Stimulated activated CD8-positive, alpha-beta memory T cell treated with anti-CD3 and anti-CD28 coated beads, Interleukin-4, amount 100 ng/mL, for 1 hour (primary cell): Measurements from ENCODE around the gene AGER.
"Not testable (repeated sequence)": the region's sequence is repeated elsewhere in the genome, so short reads cannot be mapped to it uniquely, and the experiment has no call there.

Experiments used
- DNase-seq, 2 donors: peaks; one replicate each; pipeline ENCODE4 v3.0.0-alpha.2; 2020; ENCODE audit warnings: low read depth in 2 of 2, low spot score in 1 of 2

AGER gene

GRCh38 chr6:32184084-32184640 lies at the start of gene AGER:
AGER (minus strand) TSS chr6:32184253; CDS start chr6:32184222, 31 bp downstream.
- DNase-seq: no peak

GRCh38 chr6:32226434-32226833 lies 42.4 kb upstream of the AGER start:
- no peak for DNase-seq

DNA sequence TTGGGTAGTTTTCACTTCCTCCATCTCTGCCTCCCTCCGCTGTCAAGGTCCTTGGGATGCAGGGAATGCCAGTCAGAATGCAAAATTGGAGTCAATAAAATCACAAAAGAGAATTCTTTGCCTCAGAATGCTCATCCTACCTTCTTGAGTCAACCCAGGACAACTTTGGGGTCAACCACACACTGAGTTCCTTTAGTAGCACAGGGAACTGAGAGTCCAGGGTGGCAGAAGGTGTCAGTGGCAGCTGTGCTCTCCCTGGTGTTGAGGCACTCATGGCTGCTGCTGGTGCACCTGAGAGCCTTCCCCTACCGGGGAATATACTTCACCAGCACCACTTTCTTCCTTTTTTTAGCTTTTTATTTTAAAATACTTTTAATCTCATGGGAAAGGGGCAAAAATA lies 40.6 kb upstream of the AGER start:
- no peak for DNase-seq

DNA sequence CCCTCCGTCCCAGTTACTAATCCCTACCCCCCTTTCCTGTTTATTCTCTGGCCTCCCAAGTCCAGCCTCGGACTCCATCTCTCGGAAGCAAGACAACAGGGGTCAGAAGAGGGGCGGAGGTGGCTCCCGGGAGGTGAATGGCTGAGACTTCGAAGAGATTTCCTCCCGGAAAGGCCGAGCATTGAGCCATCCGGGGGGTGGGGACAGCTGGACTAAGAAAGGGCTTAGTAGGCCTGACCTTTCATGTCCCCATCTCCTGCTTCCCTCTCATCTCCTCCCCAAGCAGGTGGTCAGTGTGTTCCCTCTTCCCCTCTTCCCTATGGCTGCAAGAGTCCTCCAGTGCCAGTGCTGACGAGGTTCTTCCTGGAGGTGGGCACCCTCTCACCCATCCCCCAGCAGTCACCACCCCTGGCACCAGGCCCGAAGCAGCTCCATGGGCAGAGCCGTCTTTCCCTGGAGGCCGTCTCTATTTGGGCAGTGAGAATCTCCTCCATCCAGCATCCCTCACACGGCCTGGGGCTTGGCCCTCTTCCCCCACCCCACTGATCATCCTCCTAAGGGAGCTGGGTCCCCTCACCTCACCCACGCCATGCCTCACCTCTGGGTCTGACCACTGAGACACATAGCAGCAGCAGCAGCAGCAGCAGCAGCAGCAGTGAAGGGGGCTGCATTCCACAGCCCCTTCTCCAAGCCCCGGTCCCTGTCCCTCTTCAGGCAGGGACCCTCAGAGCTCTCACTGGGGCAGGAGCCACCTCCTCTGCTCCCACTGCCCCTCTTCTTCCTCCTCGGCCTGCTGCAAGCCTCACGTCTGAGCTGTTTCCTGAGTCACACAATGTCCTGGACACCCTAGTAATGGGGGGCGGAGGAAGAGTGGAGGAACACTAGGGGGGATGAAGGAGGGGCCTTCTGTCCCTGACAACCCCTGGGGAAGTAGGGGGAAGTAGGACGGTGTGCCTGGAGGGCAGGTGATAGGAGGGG lies 39.5 kb upstream of the AGER start, which contains the start of gene NOTCH4:
TSS of gene NOTCH4 (minus strand) at position 810 of the 978 bp plus-strand sequence. CDS start at position 671, 139 bp downstream.
- DNase-seq: no peak

DNA sequence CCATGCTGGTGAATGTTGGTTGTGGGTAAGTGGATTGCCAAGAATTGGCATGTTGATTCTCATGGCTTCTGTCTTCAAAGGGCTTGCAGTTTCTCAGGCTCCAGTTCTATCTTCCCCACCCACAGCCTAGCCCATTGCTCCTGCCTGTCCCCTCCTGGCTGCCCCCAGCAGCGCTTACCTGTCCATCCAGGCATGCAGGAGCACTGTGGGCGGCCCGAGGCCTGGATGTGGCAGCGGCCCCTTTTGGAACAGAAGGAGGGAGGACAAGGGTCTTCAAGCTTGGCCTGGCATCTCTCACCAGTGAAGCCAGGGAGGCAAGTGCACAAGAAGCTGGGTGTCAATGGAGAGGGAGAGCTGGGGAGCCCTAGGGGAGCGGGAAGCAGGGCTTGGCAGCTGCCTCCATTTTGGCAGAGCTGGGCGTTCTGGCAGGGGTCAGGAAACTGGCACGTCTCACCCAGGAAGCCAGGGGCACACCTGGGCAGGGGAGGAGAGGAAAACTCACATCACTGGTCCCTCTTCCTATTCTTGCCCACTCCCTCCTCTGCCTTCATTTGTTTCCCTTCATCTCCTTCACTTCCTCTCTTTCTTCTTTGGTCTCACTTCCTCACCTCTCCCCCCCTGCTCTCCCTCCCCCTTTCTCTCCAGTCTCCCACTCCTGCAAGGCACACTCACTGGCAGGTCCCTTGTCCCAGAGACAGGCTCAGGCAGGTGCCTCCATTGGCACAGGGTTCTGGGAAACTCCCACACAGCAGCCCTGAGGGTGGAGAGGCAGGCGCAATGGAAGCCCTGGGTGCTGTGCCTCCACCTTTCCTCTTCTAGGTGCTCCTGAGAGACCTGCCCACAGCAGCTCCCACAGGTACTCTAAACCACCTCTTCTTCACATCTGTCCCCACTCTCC lies 38.5 kb upstream of the AGER start:
- no peak for DNase-seq

GRCh38 chr6:32220021-32220420 lies 36.0 kb upstream of the AGER start:
- no peak for DNase-seq

DNA sequence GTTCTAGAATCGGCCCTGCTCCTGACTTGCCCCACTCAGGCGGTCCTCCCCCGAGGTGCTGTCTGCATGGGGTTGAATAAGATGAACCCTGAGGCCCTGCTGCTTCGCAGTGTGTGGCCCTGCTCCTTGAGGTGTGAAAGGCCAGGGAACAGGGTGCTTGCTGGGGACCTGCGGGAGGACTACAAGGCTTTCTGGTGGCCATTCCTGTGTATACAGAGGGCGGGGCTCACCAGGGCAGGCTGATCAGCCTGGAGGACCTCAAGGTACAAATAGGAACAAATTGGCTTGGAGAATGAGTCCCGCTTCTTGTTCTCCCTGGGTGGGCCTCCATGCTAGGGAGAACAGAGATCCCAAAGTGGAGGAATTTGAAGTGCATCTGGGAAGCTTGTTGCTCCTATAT lies 34.1 kb upstream of the AGER start:
- DNase-seq: no peak

DNA sequence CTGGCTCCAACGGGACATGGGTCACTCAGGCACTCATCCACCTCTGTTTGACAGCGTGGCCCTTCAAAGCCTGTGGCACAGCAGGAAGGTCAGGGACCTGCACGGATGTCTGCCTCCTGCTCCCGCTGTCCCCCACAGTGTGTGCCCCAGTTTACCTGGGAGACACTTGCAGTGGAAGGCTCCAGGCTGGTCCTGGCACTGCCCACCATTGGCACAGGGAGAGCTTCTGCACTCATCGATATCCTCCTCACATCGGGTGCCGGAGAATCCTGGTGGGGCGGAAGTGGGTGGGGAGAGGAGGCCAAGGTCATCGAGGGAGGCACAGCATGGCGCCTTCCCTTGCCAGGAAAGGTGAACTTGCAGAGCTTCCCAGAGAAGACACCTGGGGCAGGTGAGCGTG lies 32.9 kb upstream of the AGER start:
- DNase-seq: no peak

GRCh38 chr6:32216285-32216684 lies 32.2 kb upstream of the AGER start:
- DNase-seq: no peak

DNA sequence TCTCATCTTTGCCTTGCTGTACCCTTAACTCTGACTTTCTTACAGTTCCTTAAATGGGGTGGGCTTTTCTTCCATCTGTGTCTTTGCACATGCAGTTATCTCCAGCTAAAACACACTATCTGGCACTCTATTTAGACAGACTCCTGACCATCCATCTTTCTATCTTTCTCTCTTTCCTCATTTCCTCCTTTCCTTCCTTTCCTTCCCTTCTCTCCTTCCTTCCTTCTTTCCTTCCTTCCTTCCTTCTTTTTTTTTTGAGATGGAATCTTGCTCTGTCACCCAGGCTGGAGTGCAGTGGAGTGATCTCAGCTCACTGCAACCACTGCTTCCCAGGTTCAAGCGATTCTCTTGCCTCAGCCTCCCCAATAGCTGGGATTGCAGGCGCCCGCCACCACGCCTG lies 31.6 kb upstream of the AGER start:
- no peak for DNase-seq

DNA sequence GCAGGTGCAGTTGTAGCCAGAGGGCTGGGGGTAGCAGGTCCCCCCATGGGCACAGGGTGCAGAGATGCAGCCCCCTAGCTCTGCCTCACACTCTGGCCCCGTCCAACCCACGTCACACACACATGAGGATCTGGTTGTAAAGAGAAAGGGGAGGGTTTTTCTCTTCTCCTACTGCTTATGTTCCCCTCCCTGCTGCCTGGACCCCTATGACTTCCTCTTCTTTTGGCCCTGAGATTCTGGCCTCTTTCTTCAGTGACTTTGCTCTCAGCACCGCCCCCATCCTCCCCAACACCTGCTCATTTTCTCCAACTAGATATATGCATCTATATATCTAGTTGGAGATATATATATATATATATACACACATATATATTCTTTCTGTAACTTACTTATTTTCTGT lies 30.1 kb upstream of the AGER start:
- no peak for DNase-seq

DNA sequence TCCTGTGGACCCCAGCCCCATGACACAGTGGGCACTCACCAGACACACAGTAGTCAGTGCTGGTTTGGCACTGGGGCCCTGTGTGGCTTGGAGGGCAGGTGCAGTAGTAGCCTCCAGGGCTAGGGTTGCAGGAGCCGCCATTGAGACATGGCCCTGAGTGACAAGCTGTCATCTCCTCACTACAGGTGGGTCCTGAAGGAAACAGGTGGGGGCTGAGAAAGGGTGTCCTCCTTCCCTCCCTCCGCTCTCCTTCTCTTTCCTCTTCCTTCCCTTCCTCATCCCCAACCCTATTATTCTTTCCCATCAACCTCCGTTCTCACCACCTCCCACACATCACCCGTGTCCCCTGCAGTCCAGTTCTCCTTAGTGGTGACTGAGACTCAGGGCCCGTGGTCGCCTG lies 29.6 kb upstream of the AGER start:
- no peak for DNase-seq

- DNase-seq: no peak
These were observed 28.2 kb upstream of the AGER start for GRCh38 chr6:32212076-32212760.

DNA sequence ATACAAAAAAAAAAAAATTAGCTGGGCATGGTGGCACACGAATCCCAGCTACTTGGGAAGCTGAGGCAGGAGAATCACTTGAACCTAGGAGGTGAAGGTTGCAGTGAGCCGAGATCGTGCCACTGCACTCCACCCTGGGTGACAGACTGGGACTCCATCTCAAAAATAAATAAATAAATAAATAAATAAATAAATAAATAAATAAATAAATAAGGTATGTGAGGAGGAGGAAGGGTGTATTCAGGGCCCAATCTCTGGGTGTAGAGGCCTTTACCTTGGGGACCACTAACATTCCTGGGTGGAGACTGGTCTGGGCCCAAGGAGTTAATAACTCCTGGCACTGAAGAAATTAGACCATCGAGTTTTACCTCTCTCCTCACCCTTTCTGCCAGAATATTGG lies 27.4 kb upstream of the AGER start:
- DNase-seq: not testable (repeated sequence)

GRCh38 chr6:32210191-32210601 lies 26.1 kb upstream of the AGER start:
- no peak for DNase-seq

DNA sequence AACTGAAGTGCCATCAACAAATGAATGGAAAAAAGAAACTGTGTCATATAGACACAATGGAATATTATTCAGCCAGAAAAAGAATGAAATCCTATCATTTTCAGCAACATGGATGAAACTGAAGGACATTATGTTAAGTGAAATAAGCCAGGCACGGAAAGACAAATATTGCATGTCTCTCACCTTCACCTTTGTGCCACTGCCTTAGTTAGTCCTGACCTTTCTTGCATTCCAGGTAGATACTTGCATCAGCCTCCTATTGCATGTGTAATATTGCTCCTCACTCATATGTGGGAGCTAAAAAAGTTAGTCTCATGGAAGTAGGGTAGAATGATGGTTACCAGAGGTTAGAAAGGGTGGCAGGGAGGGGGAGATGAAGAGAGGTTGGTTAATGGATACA lies 24.9 kb upstream of the AGER start:
- no peak for DNase-seq

- no peak for DNase-seq
These were observed 20.2 kb upstream of the AGER start for GRCh38 chr6:32204268-32204715.

DNA sequence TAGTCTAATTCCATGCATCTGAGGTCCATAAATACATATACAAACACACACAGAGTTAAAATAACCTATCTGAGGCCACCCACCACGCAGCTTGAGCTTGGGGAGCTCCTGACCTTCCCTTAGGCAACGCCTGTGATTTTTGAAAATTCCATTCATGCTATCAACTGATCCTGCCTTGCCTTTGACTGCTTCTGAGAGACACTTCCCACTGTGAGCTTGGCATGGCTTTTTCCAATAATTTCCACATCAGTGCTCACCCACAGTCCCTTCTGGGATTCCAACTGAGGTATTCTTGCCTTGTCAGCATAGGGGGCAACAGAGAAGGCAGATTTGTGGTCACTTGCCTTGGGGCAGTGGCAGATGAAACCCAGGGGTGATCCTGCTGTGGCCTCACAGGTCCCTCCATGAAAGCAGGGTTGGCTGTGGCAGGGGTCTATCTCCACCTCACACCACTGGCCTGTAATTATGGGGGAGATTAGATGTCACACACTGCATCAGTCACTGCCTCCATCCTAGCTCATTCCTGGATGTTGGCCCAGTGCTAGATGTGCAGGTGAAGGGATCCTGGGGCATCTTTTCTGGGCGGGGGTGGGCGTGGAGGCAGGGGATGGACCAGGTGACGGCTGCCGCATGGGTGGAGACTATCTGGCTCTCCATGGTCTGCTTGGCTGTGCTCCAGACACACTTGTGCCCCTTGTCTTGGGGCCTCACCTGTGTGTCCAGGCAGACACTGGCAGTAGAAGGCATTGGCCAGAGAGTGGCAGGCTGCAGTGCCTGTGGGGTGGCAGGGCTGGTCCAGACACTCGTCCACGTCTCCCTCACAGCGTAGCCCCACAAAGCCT lies 19.6 kb upstream of the AGER start:
- no peak for DNase-seq

- DNase-seq: no peak
These were observed 18.1 kb upstream of the AGER start for GRCh38 chr6:32202186-32202585.
